Astrocyte of the spinal cord (primary cell): ENCODE measurements around the gene MEIS2.
A peak's percentile ranks its signal among the peaks of the same experiment; 100 is the strongest.

Source experiments
- DNase-seq: peaks from one replicate; pipeline ENCODE4 v3.0.0; 2011; ENCODE audit warnings: low read depth, low spot score
- H3K4me3 ChIP-seq: 2 replicates; pipeline ENCODE4 v1.5.1; 2011; ENCODE audit warnings: low read depth, mild to moderate bottlenecking, low read length, moderate library complexity
- CTCF ChIP-seq: IDR thresholded peaks from 2 replicates; pipeline ENCODE4 v1.5.1; 2012; ENCODE audit warnings: low read depth, mild to moderate bottlenecking, low read length, inconsistent platforms
- in situ Hi-C: cut with HindIII; loops from 2 replicates; pipeline ENCODE4 v1.10.0; 2017; ENCODE audit warnings: low sequenced_read_pairs

The MEIS2 gene

GRCh38 chr15:36897834-36898233 lies 202.5 kb downstream of the MEIS2 start:
- in situ Hi-C loops: no loop called here
- DNase-seq: no peak
- H3K4me3 ChIP-seq: no peak overlapping the region
- TF ChIP-seq CTCF: no peak

GRCh38 chr15:36896949-36897348 lies 203.4 kb downstream of the MEIS2 start:
- H3K4me3 ChIP-seq: no peak overlapping the region
- no peak for TF ChIP-seq CTCF
- DNase-seq: no peak
- in situ Hi-C loops: no loop called here

GRCh38 chr15:36894075-36894474 lies 206.3 kb downstream of the MEIS2 start:
- no peak for DNase-seq
- in situ Hi-C loops: no loop called here
- no peak overlapping the region for H3K4me3 ChIP-seq

GRCh38 chr15:36893276-36893675 lies 207.1 kb downstream of the MEIS2 start:
- in situ Hi-C loops: no loop called here
- DNase-seq: no peak
- TF ChIP-seq CTCF: no peak
- H3K4me3 ChIP-seq: no peak overlapping the region

More at GRCh38 chr15:36894075-36894474, 206.3 kb downstream of the MEIS2 start:
- TF ChIP-seq CTCF: no peak

GRCh38 chr15:36888011-36888992 lies 212.0 kb downstream of the MEIS2 start:
- H3K4me3 ChIP-seq: peak overlapping the region; percentile 42

More at GRCh38 chr15:36888011-36888992, 212.0 kb downstream of the MEIS2 start:
- in situ Hi-C loops: no loop called here
- DNase-seq: no peak
- no peak for TF ChIP-seq CTCF
